Stimulated activated CD4-positive, alpha-beta T cell treated with anti-CD3 and anti-CD28 coated beads, Interleukin-4, amount 100 ng/mL, for 48 hours (primary cell): ENCODE data around the gene GOLGA8Q.
"Not testable (repeated sequence)": the region's sequence is repeated elsewhere in the genome, so short reads cannot be mapped to it uniquely, and the experiment has no call there.

ENCODE experiments used
- DNase-seq, 2 donors: peaks; one replicate each; pipeline ENCODE4 v3.0.0-alpha.2; 2020; ENCODE audit warnings: low read depth in 2 of 2

Gene GOLGA8Q, protein sequence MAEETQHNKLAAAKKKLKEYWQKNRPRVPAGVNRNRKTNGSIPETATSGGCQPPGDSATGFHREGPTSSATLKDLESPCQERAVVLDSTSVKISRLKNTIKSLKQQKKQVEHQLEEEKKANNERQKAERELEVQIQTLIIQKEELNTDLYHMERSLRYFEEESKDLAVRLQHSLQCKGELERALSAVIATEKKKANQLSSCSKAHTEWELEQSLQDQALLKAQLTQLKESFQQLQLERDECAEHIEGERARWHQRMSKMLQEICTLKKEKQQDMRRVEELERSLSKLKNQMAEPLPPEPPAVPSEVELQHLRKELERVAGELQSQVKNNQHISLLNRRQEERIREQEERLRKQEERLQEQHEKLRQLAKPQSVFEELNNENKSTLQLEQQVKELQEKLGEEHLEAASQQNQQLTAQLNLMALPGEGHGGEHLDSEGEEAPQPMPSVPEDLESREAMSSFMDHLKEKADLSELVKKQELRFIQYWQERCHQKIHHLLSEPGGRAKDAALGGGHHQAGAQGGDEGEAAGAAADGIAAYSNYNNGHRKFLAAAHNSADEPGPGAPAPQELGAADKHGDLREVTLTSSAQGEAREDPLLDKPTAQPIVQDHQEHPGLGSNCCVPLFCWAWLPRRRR

DNA sequence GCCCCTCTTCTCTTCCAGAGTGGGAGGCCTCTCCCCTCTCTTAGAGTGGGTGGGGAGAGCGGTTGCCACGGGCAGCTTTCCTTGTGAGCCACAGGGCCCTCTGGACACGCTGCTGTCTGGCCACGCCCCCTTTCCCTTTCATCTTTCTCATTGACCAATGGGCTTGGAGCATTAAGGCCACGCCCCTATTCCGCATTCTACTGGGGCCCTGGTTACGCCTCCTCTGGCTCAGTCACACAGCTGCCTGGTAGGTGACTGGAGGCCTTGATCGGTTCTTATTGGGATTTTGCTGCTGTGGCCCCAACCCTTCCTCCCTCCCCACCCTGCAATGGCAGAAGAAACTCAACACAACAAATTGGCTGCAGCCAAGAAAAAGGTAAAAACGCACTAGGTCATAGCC lies at the start of gene GOLGA8Q:
TSS of gene GOLGA8Q (plus strand) at position 301 of the 400 bp plus-strand sequence. CDS start at position 329, 28 bp downstream.
- DNase-seq = not testable (repeated sequence)

DNA sequence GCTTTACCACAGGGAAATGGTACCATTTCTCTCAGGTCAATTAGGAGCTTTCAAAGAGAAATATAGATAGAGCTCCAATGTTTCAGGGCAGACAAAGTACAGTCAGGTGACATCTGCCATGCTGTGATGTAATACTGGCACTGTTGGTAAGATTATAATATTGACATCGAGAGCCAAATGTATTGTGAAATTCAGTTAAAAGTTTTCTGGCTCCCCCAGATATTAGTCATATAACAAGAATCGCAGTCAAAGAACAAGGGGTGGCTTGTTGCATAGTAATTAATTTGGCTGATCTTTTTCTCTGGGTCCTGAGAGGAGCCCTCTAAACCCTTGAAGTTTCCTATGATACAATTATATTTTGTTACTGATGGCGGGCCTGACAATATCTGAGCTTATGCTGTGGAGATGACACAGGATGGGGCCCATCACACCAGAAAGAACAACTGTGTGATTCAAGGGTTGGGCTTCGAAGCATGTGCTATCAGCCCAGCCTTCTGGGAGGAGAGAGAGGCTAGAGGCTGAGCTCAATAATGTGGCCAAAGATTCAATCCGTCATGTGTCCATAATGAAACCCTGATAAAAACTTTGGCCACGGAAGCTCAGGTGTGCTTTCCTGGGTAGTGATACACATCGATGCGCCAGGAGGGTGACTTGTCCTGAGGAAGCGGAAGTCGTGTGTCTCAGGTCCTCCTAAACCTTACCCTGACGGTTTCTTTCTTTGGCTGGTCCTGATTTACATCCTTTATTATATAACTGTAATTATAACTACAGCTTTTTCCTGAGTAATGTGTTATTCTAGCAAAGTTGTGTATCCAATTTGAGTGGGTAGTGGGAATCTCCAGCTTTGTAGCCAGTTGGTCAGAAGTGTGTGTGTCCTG lies 48.7 kb upstream of the GOLGA8Q start:
- DNase-seq = not testable (repeated sequence)

DNA sequence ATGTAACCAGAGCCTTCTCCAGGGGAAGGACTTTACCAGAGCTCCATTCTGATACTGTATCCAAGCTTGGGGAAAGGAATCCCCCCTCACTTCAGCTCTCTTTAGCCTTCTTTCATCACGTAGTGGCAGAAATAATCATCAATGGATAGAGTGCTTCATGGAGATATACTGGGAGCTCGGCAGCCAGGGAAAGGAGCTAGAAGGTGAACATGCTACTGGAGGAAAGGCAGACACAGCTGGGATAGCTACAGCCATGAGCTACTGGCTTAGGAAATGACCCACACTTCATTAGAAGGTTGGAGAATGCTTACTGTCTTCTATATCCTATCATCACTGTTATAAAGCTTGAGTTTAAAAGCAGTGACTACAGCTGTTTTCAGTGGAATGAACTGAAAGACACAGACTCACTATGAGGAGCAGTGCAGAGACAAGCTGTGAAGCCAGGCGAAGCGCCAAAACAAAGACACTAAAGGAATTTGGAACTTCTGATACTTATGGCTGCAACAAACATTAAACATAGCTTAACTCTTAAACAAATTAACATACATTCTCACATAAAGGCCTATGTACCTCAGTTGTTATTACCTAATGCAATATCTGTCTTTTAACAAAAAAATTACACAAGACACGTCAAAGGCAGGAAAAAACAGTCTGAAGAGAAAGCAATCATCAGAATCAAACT lies 47.5 kb upstream of the GOLGA8Q start:
- DNase-seq = not testable (repeated sequence)

DNA sequence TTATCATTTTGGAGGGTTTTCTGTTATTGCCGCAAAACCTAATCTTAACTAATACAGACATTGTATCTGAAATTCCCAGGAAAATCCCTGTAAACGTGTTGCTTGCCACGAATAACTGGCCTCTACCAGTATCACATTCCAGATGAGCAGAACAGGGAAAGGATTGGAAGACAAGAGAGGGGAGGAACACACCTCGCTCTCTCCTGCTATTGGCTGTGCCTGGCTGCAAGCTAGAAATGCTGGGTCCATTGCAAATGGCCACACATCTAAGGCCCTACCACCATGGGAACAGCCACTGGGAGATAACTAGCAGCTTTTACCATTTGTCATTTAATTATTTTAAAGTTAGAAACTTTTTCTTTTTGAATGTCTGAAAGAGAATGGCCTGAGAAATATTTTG lies 37.3 kb upstream of the GOLGA8Q start:
- not testable (repeated sequence) for DNase-seq

DNA sequence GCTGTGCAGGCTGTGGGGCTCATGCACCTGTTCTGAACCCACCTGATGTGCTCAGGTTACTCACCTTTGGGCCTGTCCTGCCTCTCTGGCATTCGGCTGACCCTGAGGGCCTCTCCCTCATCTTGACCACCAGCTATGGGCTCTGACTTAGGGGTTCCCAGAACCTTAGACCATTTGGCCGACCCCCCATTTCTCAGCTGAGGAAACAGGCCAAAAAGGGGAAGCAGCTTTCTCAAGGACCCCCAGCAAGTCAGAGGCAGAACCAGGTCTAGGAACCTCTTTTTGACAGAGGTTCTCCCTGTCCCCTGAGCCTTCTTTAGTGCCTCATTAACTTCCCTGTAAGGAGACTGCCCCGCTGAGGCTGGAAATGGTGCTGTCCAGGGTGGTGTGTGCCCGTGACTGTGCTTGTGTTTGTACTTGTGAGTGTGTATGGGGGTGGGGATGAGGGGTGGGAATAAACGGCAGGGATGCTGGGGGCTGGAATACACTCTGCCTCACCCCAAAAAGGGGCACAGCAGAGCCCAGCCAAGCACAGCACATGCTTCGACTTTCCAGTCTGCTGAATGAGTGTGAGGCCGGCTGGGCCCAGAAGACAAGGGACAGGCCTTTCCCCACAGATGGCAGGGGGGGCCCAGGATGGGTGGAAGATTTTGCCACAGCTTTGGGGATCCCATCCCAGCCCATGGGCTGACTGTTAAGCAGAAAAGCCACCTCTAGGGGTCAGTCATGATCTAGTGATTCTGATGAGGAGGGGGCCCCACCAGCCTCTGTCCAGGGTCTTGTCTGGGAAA lies 28.2 kb upstream of the GOLGA8Q start:
- not testable (repeated sequence) for DNase-seq

DNA sequence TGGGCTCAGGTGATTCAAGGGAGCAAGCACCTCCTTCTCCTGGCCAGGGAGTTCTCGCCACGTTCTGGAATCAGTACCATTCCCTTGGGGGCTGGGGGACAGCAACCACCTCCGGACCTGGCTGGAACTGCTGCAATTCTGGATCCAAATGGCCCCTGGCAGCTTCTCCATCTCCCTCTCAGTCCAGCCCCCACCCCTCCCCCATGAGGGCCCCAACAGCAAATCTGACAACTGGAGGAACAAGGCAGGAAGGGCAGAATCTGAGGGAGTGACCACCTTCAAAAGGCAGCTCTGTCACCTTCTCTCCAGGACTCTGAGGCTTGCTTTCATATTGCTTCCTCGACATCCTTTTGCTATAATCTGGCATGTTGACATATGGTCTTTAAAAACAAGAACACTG lies 25.9 kb upstream of the GOLGA8Q start:
- DNase-seq = not testable (repeated sequence)

DNA sequence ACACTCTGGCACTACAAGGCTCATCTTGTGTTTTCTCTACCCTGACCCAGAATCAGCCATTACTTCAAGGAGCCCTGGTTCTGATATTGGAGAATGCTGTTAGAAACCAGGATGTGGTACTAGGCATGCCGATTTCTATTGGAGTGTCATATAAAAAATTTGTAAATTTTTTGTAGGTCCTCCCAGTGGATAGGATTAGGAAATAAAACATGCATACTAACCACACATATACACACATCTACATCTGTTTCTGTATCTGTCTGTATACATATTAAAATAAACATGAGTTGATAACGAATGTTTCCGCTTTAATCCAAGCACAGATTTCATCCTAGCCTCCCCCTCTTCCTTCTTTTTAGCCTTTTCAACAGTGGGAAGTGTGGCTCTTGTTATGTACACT lies 22.8 kb upstream of the GOLGA8Q start:
- not testable (repeated sequence) for DNase-seq

DNA sequence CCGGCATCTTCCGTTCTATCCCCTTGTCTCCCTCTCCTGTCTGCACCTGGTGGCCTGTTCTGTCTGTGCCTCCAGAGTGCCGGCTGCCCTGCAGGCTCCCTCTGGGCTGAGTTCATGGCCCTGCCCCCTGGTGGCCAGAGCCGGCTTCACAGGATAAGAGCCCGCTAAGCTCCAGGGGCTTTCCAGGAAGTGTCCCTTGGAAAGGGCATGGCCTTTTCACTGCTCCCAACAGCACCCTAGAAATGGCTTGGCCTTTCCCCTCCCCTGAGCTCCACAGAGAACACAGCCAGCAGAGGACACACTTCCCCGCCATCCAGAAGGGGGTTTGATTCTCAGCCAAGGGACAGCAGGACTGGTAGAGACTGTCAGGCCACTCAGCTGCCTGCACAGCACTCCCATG lies 15.1 kb downstream of the GOLGA8Q start:
- DNase-seq = not testable (repeated sequence)

DNA sequence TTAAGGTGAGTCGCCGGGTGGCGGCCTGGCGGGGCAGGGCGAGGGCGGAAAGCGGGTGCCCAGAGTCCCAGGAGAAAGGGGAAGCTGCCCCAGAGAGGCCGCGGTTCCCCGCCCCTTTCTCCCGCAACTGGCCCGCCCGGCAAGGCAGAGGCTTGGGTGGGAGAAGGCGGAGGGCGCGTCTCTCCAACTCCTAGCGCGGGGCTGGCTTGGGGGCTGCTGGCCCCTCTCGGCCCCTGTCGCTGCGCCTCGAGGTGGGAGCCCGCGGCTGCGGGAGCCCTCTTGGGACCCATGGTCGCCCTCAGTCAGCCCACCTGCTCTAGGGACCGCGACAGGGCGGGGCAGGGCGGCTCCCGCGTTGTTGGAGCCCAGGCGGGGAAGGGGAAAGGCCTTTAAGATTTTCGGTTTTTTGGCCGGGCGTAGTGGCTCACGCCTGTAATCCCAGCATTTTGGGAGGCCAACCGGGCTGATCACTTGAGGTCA lies 21.2 kb downstream of the GOLGA8Q start:
- not testable (repeated sequence) for DNase-seq

DNA sequence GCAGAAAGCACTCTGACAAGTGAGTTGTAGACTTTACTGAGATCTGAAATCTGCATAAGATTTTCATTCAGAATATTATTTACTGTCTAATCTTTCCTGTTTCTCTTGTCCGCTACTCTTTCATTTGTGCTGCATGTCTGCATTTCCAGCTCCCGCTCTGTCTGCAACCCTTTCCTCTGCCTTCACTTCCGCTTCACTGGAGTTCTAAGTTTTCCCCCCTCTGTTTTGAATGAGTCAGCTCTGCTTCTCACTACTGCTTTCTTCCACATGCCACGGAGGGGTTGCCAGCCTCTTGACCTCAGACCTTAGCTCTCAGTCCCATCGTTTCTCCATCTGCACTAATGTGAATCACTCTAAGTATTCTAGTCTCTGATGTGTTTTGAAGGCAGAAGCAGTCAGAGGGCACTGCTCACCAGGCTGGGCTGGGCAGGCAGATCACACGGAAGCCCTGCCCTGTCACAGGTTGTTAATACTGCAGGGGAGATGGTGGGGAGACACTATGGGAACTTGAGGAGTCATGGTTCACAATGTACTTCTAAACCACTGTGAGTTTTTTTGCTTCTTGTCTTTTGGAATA lies 27.6 kb downstream of the GOLGA8Q start:
- DNase-seq = not testable (repeated sequence)

DNA sequence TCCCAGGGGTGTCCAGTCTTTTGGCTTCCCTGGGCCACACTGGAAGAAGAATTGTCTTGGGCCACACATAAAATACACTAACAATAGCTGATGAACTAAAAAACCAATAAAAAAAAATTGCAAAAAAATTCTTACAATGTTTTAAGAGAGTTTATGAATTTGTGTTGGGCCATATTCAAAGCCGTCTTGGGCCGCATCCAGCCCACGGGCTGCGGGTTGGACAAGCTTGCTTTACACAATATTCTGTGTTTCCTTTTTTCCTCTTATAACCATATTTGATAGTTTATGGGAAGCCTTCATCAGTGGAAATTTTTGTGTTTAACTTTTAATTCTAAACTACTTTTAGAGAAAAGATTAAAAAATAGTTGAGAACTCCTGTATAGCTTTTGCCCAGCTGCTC lies 28.9 kb downstream of the GOLGA8Q start:
- not testable (repeated sequence) for DNase-seq

DNA sequence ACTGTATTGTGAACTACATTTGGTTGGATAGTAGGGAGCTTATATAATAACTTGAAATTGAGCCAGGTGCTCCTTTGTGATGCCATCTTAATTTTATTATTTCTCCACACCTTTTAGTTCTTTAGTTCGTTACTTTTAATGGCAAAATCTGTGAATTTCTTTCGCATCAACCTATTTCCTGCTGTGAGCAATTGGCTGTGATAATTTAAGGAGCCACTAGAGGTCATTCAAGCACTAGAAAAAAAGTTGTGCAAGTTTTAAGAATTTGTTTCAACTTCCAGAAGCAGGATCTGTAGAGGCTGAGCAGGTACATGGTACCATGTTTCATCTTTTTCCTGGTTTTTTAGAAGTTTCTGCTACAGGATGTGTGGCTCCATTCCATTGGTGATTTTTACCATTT lies 47.1 kb downstream of the GOLGA8Q start:
- DNase-seq = not testable (repeated sequence)

DNA sequence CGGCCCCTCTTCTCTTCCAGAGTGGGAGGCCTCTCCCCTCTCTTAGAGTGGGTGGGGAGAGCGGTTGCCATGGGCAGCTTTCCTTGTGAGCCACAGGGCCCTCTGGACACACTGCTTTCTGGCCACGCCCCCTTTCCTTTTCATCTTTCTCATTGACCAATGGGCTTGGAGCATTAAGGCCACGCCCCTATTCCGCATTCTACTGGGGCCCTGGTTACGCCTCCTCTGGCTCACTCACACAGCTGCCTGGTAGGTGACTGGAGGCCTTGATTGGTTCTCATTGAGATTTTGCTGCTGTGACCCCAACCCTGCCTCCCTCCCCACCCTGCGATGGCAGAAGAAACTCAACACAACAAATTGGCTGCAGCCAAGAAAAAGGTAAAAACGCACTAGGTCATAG lies 51.9 kb downstream of the GOLGA8Q start, which contains the start of gene GOLGA8H:
TSS of gene GOLGA8H (plus strand) at position 233 of the 400 bp plus-strand sequence. CDS start at position 331, 98 bp downstream.
- DNase-seq = not testable (repeated sequence)
